B cell (primary cell): ENCODE measurements around the gene ADCY2. TPM values are rescaled to one million over a fixed set of nuclear protein-coding genes. Genes with fewer than 3 reads are reported as not detected.

ENCODE experiments used
- ATAC-seq: fragments of 200-7000 bp; cut with Tn5 transposase; one replicate; pipeline ENCODE4 v1.10.0; 2021; ENCODE audit warnings: low read depth, mild to moderate bottlenecking, moderate number of reproducible peaks, moderate library complexity
- CTCF ChIA-PET: fragments of 350-600 bp; sonication (Branson Sonifier 250); formaldehyde crosslinking; loops from one replicate; lab custom pipeline; 2021; ENCODE audit warnings: antibody characterized with exemption, inconsistent platforms; lab: Charles Lee
- POLR2A ChIA-PET: fragments of 350-600 bp; sonication (Branson Sonifier 250); formaldehyde crosslinking; loops from one replicate; lab custom pipeline; 2021; ENCODE audit warnings: antibody characterized with exemption; lab: Charles Lee
- DNase-seq: peaks from one replicate; pipeline ENCODE4 v3.0.0; 2013
- H2AFZ ChIP-seq: 2 replicates; pipeline ENCODE4 v1.6.1; 2012; ENCODE audit warnings: mild to moderate bottlenecking, low read depth, low read length; ENCODE audit not compliant: insufficient read depth, poor library complexity, severe bottlenecking
- H3K27ac ChIP-seq, 2 donors: 1 replicate in 1 of 2; 2 replicates in 1 of 2; pipeline ENCODE4 v1.5.1; 2012 to 2013; ENCODE audit warnings: low read length in 2 of 2, mild to moderate bottlenecking in 2 of 2, moderate library complexity in 1 of 2
- H3K27me3 ChIP-seq, 4 experiments: fragments of 200-600 bp in 1 of 4; sonication (generic) in 1 of 4; replicated peaks in 1 of 4; 1 replicate in 2 of 4; 2 replicates in 2 of 4; pipeline versions ENCODE4 v1.6.1 to v1.7.0; 2013 to 2016; ENCODE audit warnings: low read length in 3 of 4, mild to moderate bottlenecking in 2 of 4, mixed read lengths in 1 of 4, moderate library complexity in 1 of 4; ENCODE audit not compliant: insufficient read depth in 4 of 4, control insufficient read depth in 3 of 4; ENCODE audit errors: control extremely low read depth in 1 of 4
- H3K36me3 ChIP-seq, 2 experiments: replicated peaks in 1 of 2; 1 replicate in 1 of 2; 2 replicates in 1 of 2; pipeline versions ENCODE4 v1.6.1 to v1.7.1; 2013; ENCODE audit warnings: low read length in 1 of 2; ENCODE audit not compliant: insufficient read depth in 2 of 2, control insufficient read depth in 1 of 2; ENCODE audit errors: control extremely low read depth in 1 of 2, extremely low read depth in 1 of 2
- H3K4me1 ChIP-seq, 2 donors: fragments of 200-600 bp in 1 of 2; sonication (generic) in 1 of 2; 1 replicate in 1 of 2; 2 replicates in 1 of 2; pipeline versions ENCODE4 v1.5.1 to v1.6.1; 2013 to 2017; ENCODE audit warnings: low read length in 2 of 2; ENCODE audit not compliant: control insufficient read depth in 2 of 2, insufficient read depth in 2 of 2
- H3K4me2 ChIP-seq: replicated peaks from 2 replicates; pipeline ENCODE3; 2012; ENCODE audit warnings: mild to moderate bottlenecking, low read depth, low read length; ENCODE audit not compliant: poor library complexity, severe bottlenecking
- H3K4me3 ChIP-seq, 5 experiments: fragments of 200-600 bp in 1 of 5; sonication (generic) in 1 of 5; 1 replicate in 3 of 5; 2 replicates in 2 of 5; pipeline versions ENCODE4 v1.5.1 to v1.7.0; 2011 to 2016; ENCODE audit warnings: low read length in 4 of 5, mild to moderate bottlenecking in 4 of 5, low read depth in 2 of 5, control low read depth in 1 of 5, moderate library complexity in 1 of 5; ENCODE audit not compliant: insufficient read depth in 1 of 5; ENCODE audit errors: control extremely low read depth in 1 of 5, extremely low read depth in 1 of 5
- H3K79me2 ChIP-seq: fragments of 200-600 bp; sonication (generic); one replicate; pipeline ENCODE4 v1.6.0; 2016; ENCODE audit warnings: low read length; ENCODE audit not compliant: control insufficient read depth, insufficient read depth
- H3K9ac ChIP-seq: fragments of 200-600 bp; sonication (generic); 2 replicates; pipeline ENCODE4 v1.6.1; 2017; ENCODE audit warnings: mild to moderate bottlenecking, low read length, moderate library complexity
- H3K9me3 ChIP-seq, 3 donors: one replicate each; pipeline versions ENCODE4 v1.6.1 to v1.7.1; 2013; ENCODE audit warnings: low read length in 2 of 3; ENCODE audit not compliant: control insufficient read depth in 2 of 3, insufficient read depth in 1 of 3; ENCODE audit errors: control extremely low read depth in 1 of 3
- H4K20me1 ChIP-seq: 2 replicates; pipeline ENCODE4 v1.6.0; 2012; ENCODE audit warnings: mild to moderate bottlenecking, low read length; ENCODE audit not compliant: insufficient read depth, control insufficient read depth, poor library complexity, severe bottlenecking
- H3K27ac Mint-ChIP-seq: one replicate; pipeline ENCODE4 v1.8.0; 2021; ENCODE audit warnings: mixed read lengths
- H3K27me3 Mint-ChIP-seq: one replicate; pipeline ENCODE4 v1.8.0; 2021; ENCODE audit warnings: mixed read lengths
- H3K4me1 Mint-ChIP-seq: one replicate; pipeline ENCODE4 v1.8.0; 2021; ENCODE audit warnings: mixed read lengths
- H3K4me3 Mint-ChIP-seq: one replicate; pipeline ENCODE4 v1.8.0; 2021; ENCODE audit warnings: mixed read lengths
- H3K9me3 Mint-ChIP-seq: one replicate; pipeline ENCODE4 v1.8.0; 2022; ENCODE audit warnings: mixed read lengths; ENCODE audit not compliant: insufficient read depth
- EZH2 ChIP-seq: IDR thresholded peaks from 2 replicates; pipeline ENCODE4 v1.6.1; 2012; ENCODE audit warnings: borderline replicate concordance, low read depth, mild to moderate bottlenecking, moderate library complexity, low read length; ENCODE audit not compliant: insufficient read depth, poor library complexity, severe bottlenecking
- WGBS: methylation state at CpG from one replicate; pipeline ENCODE4 v1.1.5; 2013; ENCODE audit warnings: missing lambda C conversion rate; ENCODE audit not compliant: insufficient coverage; 5-methylcytosine and 5-hydroxymethylcytosine counted together
- intact Hi-C: fragments of 100-400 bp; cut with micrococcal nuclease; formaldehyde crosslinking; loops from one replicate; pipeline ENCODE4 v1.10.0; 2022
- polyA plus RNA-seq: library from polyadenylated mRNA; depleted of rRNA; stranded (reverse); fragments of >200 nt; gene quantifications from 2 replicates; pipeline ENCODE4 v1.2.3, GENCODE V29; 2012
- total RNA-seq, 2 donors: library from RNA; stranded (reverse); fragments of 120-200 nt in 1 of 2; gene quantifications; 1 replicate in 1 of 2; 2 replicates in 1 of 2; pipeline versions ENCODE4 v1.2.3 to v1.2.4, GENCODE V29; 2013 to 2022
- TF ChIP-seq, protein P1 (sequence below): fragments of 200-600 bp; IDR thresholded peaks from one replicate; pipeline ENCODE4 v1.8.0; 2022; ENCODE audit warnings: antibody characterized with exemption, mild to moderate bottlenecking

Gene ADCY2
- total and polyA plus RNA-seq, 2 donors (not counting 1 experiment from before 2014, with no cell fraction given), result not detected

DNA sequence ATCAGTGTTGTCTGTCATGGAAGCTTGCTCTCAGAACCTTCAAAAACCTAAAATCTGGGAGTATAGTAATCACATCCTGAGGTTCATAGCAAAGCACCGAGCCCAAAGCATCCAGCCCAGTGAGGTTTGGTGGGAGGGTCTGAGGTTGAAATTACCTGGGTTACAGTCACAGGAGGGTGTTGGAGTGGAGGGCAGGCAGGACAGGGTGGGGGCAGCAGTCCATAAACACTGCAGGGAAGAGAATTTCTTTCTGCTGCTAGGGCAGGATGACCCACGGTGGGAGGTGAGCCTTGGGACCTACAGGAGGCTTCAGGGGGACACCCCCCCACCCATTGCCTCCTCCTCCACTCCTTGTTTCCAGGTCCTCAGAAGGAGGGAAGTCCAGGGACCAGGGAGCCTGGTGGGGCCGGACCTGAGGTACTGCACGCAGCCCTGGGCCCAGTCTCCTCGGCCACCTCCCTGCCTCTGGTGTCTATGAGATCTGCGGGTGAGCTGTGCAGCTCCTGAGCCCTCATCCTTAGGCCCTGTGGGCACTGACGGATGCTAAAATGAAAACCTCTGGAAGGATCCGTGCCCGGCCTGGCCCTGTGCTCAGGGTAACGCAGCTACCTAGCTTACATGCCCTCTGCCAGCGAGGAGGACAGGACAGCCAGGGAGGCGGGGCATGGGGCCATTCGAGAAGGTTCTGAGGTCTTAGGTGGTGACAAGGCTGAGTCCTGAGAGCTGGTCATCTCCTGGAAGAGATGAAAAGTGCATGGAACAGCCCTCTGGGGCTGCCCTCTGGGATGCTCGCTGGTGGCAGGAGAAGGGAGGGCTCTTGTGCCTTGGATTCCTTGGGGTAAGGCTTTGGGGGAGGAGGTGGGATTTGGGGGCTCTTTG lies 1.8 kb upstream of the ADCY2 start:
- no peak overlapping the region for H3K4me2 ChIP-seq
- H2AFZ ChIP-seq, result no peak overlapping the region
- peaks cover 0 to 20% (median 5%) of the 10 kb centered on the region in 4 experiments for H3K27me3 ChIP-seq
- no peaks in the 10 kb centered on the region for H3K36me3 ChIP-seq
- intact Hi-C loops, result no loop called here
- WGBS, result 84% methylated on average over 13 of the region's 14 CpGs
- no peaks in the 10 kb centered on the region for H3K79me2 ChIP-seq
- CTCF ChIA-PET, result no interaction called here
- ATAC-seq (no peak), DNase-seq (no peak)
- TF ChIP-seq, protein P1, sequence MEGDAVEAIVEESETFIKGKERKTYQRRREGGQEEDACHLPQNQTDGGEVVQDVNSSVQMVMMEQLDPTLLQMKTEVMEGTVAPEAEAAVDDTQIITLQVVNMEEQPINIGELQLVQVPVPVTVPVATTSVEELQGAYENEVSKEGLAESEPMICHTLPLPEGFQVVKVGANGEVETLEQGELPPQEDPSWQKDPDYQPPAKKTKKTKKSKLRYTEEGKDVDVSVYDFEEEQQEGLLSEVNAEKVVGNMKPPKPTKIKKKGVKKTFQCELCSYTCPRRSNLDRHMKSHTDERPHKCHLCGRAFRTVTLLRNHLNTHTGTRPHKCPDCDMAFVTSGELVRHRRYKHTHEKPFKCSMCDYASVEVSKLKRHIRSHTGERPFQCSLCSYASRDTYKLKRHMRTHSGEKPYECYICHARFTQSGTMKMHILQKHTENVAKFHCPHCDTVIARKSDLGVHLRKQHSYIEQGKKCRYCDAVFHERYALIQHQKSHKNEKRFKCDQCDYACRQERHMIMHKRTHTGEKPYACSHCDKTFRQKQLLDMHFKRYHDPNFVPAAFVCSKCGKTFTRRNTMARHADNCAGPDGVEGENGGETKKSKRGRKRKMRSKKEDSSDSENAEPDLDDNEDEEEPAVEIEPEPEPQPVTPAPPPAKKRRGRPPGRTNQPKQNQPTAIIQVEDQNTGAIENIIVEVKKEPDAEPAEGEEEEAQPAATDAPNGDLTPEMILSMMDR, result no peak
- no peak overlapping the region for H3K27ac ChIP-seq
- POLR2A ChIA-PET, result no interaction called here
- Mint-ChIP-seq H3K4me3 (no peak overlapping the region), H3K9me3 (no peaks in the 10 kb centered on the region), H3K27me3 (peaks cover 43% of the 10 kb centered on the region), H3K27ac (no peak overlapping the region), H3K4me1 (peaks cover 3% of the 10 kb centered on the region)
- no peaks in the 10 kb centered on the region for H4K20me1 ChIP-seq
- H3K9ac ChIP-seq, result no peak overlapping the region
- H3K4me1 ChIP-seq, result no peaks in the 10 kb centered on the region
- peaks cover 0 to 18% (median 0%) of the 10 kb centered on the region in 3 donors for H3K9me3 ChIP-seq
- H3K4me3 ChIP-seq, result no peak overlapping the region

DNA sequence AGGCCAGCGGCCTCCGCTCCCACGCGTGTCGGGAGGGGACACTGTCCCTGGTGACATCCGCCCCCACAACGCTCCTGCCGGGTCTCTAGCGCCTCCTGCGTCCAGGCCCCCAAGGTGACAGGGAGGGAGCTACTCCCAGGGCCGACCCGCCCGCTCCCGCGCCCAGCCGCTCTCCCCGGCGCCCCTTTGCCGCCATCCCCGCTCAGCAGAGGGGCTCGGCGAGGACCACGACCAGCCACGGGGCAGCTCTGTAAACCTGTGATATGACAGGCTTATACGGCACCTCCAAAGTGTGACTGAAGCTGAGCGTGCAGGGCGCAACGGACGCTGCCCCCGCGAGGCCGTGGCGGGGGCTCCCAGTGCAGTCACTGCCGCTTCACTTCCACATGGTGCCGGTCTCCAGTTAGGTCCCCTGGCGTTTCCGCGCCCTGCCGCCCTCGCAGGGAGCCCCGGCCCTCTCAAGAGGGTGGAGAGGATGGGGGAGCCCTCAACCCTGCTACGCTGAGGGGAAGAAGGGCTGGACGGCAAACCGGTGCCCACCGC lies 978 bp upstream of the ADCY2 start:
- peaks cover 0 to 18% (median 0%) of the 10 kb centered on the region in 3 donors for H3K9me3 ChIP-seq
- intact Hi-C loops, result no loop called here
- H3K36me3 ChIP-seq, result no peaks in the 10 kb centered on the region
- no peak overlapping the region for H2AFZ ChIP-seq
- H3K4me3 ChIP-seq, result no peak overlapping the region
- Mint-ChIP-seq H3K27ac (no peak overlapping the region), H3K27me3 (peaks cover 43% of the 10 kb centered on the region), H3K9me3 (no peaks in the 10 kb centered on the region), H3K4me3 (no peak overlapping the region), H3K4me1 (peaks cover 3% of the 10 kb centered on the region)
- ChIA-PET CTCF (no interaction called here), POLR2A (no interaction called here)
- H3K27ac ChIP-seq, result no peak overlapping the region
- DNase-seq (no peak), ATAC-seq (no peak)
- no peaks in the 10 kb centered on the region for H3K4me1 ChIP-seq
- H3K79me2 ChIP-seq, result no peaks in the 10 kb centered on the region
- peaks cover 0 to 20% (median 5%) of the 10 kb centered on the region in 4 experiments for H3K27me3 ChIP-seq
- no peaks in the 10 kb centered on the region for H4K20me1 ChIP-seq
- no peak overlapping the region for H3K9ac ChIP-seq
- H3K4me2 ChIP-seq, result no peak overlapping the region
- 9% methylated on average over 44 of the region's 45 CpGs for WGBS
- TF ChIP-seq EZH2, result no peak
- TF ChIP-seq, protein P1, result no peak
